SU-DHL-6 (cell line): ENCODE measurements around the gene HDAC10.

Experiments
- EZH2phosphoT487 ChIP-seq: fragments of 200-600 bp; sonication (generic), shearing (Covaris generic); conservative IDR thresholded peaks from 2 replicates; pipeline ENCODE4 v1.6.1; 2018; ENCODE audit warnings: mild to moderate bottlenecking, antibody characterized with exemption, low read length, moderate library complexity, mixed read lengths
- TF ChIP-seq, protein P1 (sequence below): fragments of 200-600 bp; sonication (generic); IDR thresholded peaks from one replicate; pipeline ENCODE4 v1.5.1; 2017; ENCODE audit warnings: antibody characterized with exemption, mild to moderate bottlenecking, low read length, moderate library complexity; ENCODE audit not compliant: insufficient read depth, poor library complexity, severe bottlenecking

DNA sequence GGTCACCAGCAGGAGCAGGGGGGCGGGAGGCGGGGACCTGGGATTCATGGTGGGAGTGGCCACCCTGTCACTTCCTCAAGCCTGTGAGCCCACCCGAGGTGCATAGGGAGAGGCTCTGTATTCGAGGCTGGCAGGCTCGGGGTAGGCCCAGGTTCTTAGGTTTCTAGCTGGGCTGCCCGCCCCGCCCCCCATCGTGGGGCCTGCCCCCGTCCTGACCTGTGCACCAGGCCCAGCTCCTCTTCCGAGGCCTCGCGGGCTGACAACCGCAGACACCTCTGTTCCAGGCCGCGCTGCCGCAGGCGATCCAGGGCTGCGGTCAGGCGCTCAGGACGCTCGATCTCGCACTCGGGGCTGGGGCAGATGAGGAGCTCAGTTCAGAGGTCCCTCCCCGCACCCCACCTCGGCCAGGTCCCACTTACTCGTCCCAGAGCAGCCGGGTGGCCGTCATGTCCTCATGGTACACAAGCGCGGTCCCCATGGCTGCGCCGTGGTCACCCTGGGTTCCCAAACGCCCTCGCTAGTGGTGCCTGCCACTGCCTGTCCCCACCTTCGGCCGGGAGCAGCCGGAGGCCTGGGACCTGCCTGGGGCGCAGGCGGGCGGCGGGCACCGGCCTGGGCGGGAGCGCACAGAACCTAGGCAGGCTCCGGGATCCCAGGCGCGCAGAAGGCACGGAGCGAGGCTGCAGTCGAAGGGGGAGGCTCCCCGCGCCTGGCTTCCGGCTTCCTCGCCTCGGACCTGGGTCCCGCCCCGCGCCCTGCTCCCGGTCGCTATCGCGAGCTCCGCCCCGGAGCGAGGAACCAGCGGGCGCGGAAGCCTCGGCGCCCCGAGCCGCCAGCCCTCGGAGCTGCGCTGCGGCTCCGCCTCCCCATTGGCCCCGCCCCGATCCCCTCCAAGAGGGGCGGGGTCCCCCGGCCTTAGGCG lies at the start of gene HDAC10:
- TF ChIP-seq, protein P1, sequence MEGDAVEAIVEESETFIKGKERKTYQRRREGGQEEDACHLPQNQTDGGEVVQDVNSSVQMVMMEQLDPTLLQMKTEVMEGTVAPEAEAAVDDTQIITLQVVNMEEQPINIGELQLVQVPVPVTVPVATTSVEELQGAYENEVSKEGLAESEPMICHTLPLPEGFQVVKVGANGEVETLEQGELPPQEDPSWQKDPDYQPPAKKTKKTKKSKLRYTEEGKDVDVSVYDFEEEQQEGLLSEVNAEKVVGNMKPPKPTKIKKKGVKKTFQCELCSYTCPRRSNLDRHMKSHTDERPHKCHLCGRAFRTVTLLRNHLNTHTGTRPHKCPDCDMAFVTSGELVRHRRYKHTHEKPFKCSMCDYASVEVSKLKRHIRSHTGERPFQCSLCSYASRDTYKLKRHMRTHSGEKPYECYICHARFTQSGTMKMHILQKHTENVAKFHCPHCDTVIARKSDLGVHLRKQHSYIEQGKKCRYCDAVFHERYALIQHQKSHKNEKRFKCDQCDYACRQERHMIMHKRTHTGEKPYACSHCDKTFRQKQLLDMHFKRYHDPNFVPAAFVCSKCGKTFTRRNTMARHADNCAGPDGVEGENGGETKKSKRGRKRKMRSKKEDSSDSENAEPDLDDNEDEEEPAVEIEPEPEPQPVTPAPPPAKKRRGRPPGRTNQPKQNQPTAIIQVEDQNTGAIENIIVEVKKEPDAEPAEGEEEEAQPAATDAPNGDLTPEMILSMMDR: no peak
- TF ChIP-seq EZH2phosphoT487: no peak
